IMR-90 (cell line): Measurements from ENCODE around the gene LRCH4. TPM values are rescaled to one million over a fixed set of nuclear protein-coding genes. Genes with fewer than 3 reads are reported as not detected.

Experiments used
- ATAC-seq: fragments of 200-7000 bp; cut with Tn5 transposase; 2 replicates; pipeline ENCODE4 v1.9.1; 2020; ENCODE audit warnings: low read depth, mild to moderate bottlenecking, moderate library complexity
- BruUV-seq: library from RNA; stranded (reverse); fragments of 400-500 nt; replicated peaks from 2 replicates; lab custom pipeline; 2021; lab: Mats Ljungman, UMichigan
- CTCF ChIA-PET: fragments of 300-600 bp; formaldehyde crosslinking; extraction: SDS; loops from one replicate; lab custom pipeline; 2021; ENCODE audit warnings: antibody characterized with exemption; lab: Yijun Ruan, JAX
- POLR2A ChIA-PET: fragments of 300-600 bp; sonication (Branson Sonifier 250); formaldehyde crosslinking; loops from one replicate; lab custom pipeline; 2022; ENCODE audit warnings: antibody characterized with exemption; ENCODE audit not compliant: unreplicated experiment; lab: Charles Lee
- DNase-seq: peaks from one replicate; pipeline ENCODE4 v3.0.0; 2013
- H2AFZ ChIP-seq: replicated peaks from 2 replicates; pipeline ENCODE3; 2013; ENCODE audit warnings: low read length, mild to moderate bottlenecking; ENCODE audit not compliant: poor library complexity
- H2AK5ac ChIP-seq: 2 replicates; pipeline ENCODE4 v1.6.1; 2013; ENCODE audit warnings: low read depth, low read length, inconsistent platforms
- H2AK9ac ChIP-seq: replicated peaks from 2 replicates; pipeline ENCODE3; 2013; ENCODE audit warnings: mild to moderate bottlenecking, low read depth, low read length, moderate library complexity; ENCODE audit not compliant: poor library complexity
- H2BK120ac ChIP-seq: 2 replicates; pipeline ENCODE4 v1.6.1; 2013; ENCODE audit warnings: low read depth, low read length, inconsistent platforms
- H2BK15ac ChIP-seq: 3 replicates; pipeline ENCODE4 v1.6.1; 2013; ENCODE audit warnings: low read depth, low read length, inconsistent platforms
- H2BK20ac ChIP-seq: 2 replicates; pipeline ENCODE4 v1.6.1; 2013; ENCODE audit warnings: low read depth, mild to moderate bottlenecking, inconsistent platforms, low read length, moderate library complexity
- H2BK5ac ChIP-seq: 2 replicates; pipeline ENCODE4 v1.6.1; 2013; ENCODE audit warnings: mild to moderate bottlenecking, low read depth, low read length, inconsistent platforms; ENCODE audit not compliant: poor library complexity, severe bottlenecking
- H3K14ac ChIP-seq: replicated peaks from 2 replicates; pipeline ENCODE4 v1.6.1; 2013; ENCODE audit warnings: low read depth, low read length, inconsistent platforms
- H3K18ac ChIP-seq: 2 replicates; pipeline ENCODE4 v1.6.1; 2013; ENCODE audit warnings: low read depth, low read length, control low read depth
- H3K23ac ChIP-seq: 2 replicates; pipeline ENCODE4 v1.6.1; 2013; ENCODE audit warnings: low read depth, low read length, inconsistent platforms
- H3K27ac ChIP-seq: 2 replicates; pipeline ENCODE4 v1.5.1; 2013; ENCODE audit warnings: mild to moderate bottlenecking, control low read depth, low read length; ENCODE audit not compliant: insufficient read depth
- H3K27me3 ChIP-seq: 2 replicates; pipeline ENCODE4 v1.6.1; 2013; ENCODE audit warnings: low read length; ENCODE audit not compliant: control insufficient read depth, insufficient read depth
- H3K36me3 ChIP-seq: 2 replicates; pipeline ENCODE4 v1.6.1; 2013; ENCODE audit warnings: low read length, mixed read lengths; ENCODE audit not compliant: control insufficient read depth, insufficient read depth
- H3K4ac ChIP-seq: 2 replicates; pipeline ENCODE4 v1.6.1; 2013; ENCODE audit warnings: low read depth, low read length, inconsistent platforms
- H3K4me1 ChIP-seq: 2 replicates; pipeline ENCODE4 v1.6.1; 2013; ENCODE audit warnings: low read length, mixed read lengths; ENCODE audit not compliant: control insufficient read depth, insufficient read depth
- H3K4me2 ChIP-seq: 2 replicates; pipeline ENCODE4 v1.6.1; 2013; ENCODE audit warnings: low read depth, mild to moderate bottlenecking, control low read depth, low read length, moderate library complexity
- H3K4me3 ChIP-seq: 2 replicates; pipeline ENCODE4 v1.5.1; 2013; ENCODE audit warnings: low read depth, mild to moderate bottlenecking, control low read depth, low read length, moderate library complexity; ENCODE audit not compliant: insufficient read depth
- H3K56ac ChIP-seq: 2 replicates; pipeline ENCODE4 v1.6.1; 2013; ENCODE audit warnings: low read length, inconsistent platforms; ENCODE audit not compliant: insufficient read depth; ENCODE audit errors: extremely low read depth
- H3K79me1 ChIP-seq, 2 experiments: 2 replicates each; pipeline ENCODE4 v1.6.1; 2013; ENCODE audit warnings: low read length in 2 of 2, inconsistent platforms in 1 of 2, low read depth in 1 of 2
- H3K9ac ChIP-seq: 2 replicates; pipeline ENCODE4 v1.6.1; 2013; ENCODE audit warnings: low read depth, low read length, control low read depth
- H3K9me1 ChIP-seq: 2 replicates; pipeline ENCODE4 v1.6.1; 2013; ENCODE audit warnings: low read length, inconsistent platforms; ENCODE audit not compliant: insufficient read depth
- H3K9me3 ChIP-seq: 2 replicates; pipeline ENCODE4 v1.6.1; 2013; ENCODE audit warnings: low read length; ENCODE audit not compliant: control insufficient read depth, insufficient read depth
- H4K20me1 ChIP-seq: 2 replicates; pipeline ENCODE4 v1.6.1; 2013; ENCODE audit warnings: low read length, inconsistent platforms; ENCODE audit not compliant: insufficient read depth
- H4K5ac ChIP-seq: 2 replicates; pipeline ENCODE4 v1.6.1; 2013; ENCODE audit warnings: mild to moderate bottlenecking, low read depth, low read length, control low read depth
- H4K8ac ChIP-seq, 2 experiments: 2 replicates each; pipeline ENCODE4 v1.6.1; 2013; ENCODE audit warnings: low read depth in 2 of 2, low read length in 2 of 2, control low read depth in 1 of 2, inconsistent platforms in 1 of 2
- H4K91ac ChIP-seq: 2 replicates; pipeline ENCODE4 v1.6.1; 2013; ENCODE audit warnings: low read depth, low read length, inconsistent platforms; ENCODE audit not compliant: insufficient read depth
- BHLHE40 ChIP-seq: fragments of 150-350 bp; IDR thresholded peaks from 2 replicates; pipeline ENCODE4 v1.6.1; 2016; ENCODE audit warnings: mild to moderate bottlenecking, low read depth, low read length
- CEBPB ChIP-seq: IDR thresholded peaks from 2 replicates; pipeline ENCODE4 v1.6.1; 2012; ENCODE audit warnings: low read depth, low read length, improper control_type of control experiment
- ELK1 ChIP-seq: fragments of 150-350 bp; IDR thresholded peaks from 2 replicates; pipeline ENCODE4 v1.6.1; 2016; ENCODE audit warnings: low read depth, mild to moderate bottlenecking, low read length, moderate library complexity, borderline replicate concordance
- MAFK ChIP-seq: IDR thresholded peaks from 2 replicates; pipeline ENCODE4 v1.6.1; 2012; ENCODE audit warnings: low read depth, low read length, improper control_type of control experiment
- MXI1 ChIP-seq: IDR thresholded peaks from 2 replicates; pipeline ENCODE4 v1.6.1; 2012; ENCODE audit warnings: low read depth, mild to moderate bottlenecking, low read length, moderate library complexity, borderline replicate concordance
- RFX5 ChIP-seq: IDR thresholded peaks from 2 replicates; pipeline ENCODE4 v1.8.0; 2012; ENCODE audit warnings: low read depth, mild to moderate bottlenecking, low read length, moderate library complexity
- WGBS, 2 experiments: methylation state at CpG; one replicate each; pipeline versions ENCODE4 v1.1.5 to v1.1.7; 2013; ENCODE audit warnings: missing lambda C conversion rate in 2 of 2; ENCODE audit not compliant: insufficient read length in 1 of 2; ENCODE audit errors: extremely low coverage in 2 of 2; 5-methylcytosine and 5-hydroxymethylcytosine counted together
- dilution Hi-C: fragments of 300-500 bp; cut with HindIII; formaldehyde crosslinking; loops from one replicate; pipeline ENCODE4 v1.14.3; 2018; ENCODE audit warnings: low sequenced_read_pairs; ENCODE audit not compliant: unreplicated experiment
- in situ Hi-C: fragments of 300-500 bp; cut with MboI; formaldehyde crosslinking; loops from 3 replicates; pipeline ENCODE4 v1.14.3; 2019; ENCODE audit warnings: low sequenced_read_pairs, inconsistent platforms, mixed read lengths
- intact Hi-C: fragments of 100-400 bp; cut with micrococcal nuclease; formaldehyde crosslinking; loops from 2 replicates; pipeline ENCODE4 v1.10.0; 2022
- polyA plus RNA-seq, 3 experiments: library from polyadenylated mRNA; depleted of rRNA; stranded (reverse); fragments of >200 nt; gene quantifications; 2 replicates each; pipeline ENCODE4 v1.2.3, GENCODE V29; 2012; ENCODE audit warnings: low replicate concordance in 1 of 3
- total RNA-seq: library from RNA; depleted of rRNA; stranded (reverse); fragments of >200 nt; gene quantifications from 2 replicates; pipeline ENCODE4 v1.2.3, GENCODE V29; 2012

Gene LRCH4
- total and polyA plus RNA-seq, 2 of the 4 experiments (the other 2 are of a cell fraction) = 5.0 to 41.3 TPM

- TF ChIP-seq MXI1 (no peak), BHLHE40 (no peak), RFX5 (no peak), ELK1 (no peak), CEBPB (no peak), MAFK (no peak)
- Histone ChIP-seq H2BK20ac (no peak overlapping the region), H3K9me1 (peaks cover 4% of the 10 kb centered on the region; the same call in 1 of the 2 replicates), H3K14ac (no peak overlapping the region), H3K9me3 (no peaks in the 10 kb centered on the region), H3K4me2 (no peak overlapping the region), H3K36me3 (peaks cover 19% of the 10 kb centered on the region), H2BK5ac (no peak overlapping the region), H3K9ac (no peak overlapping the region), H3K27me3 (peaks cover 3% of the 10 kb centered on the region; the same call in 1 of the 2 replicates), H3K18ac (no peak overlapping the region), H3K79me1 (0 out of 4 replicates have a peak, but pooled peaks cover 0 to 3% of the 10 kb centered on the region in 2 experiments), H2BK120ac (no peak overlapping the region), H2AFZ (peak overlapping the region; percentile 63), H2AK5ac (no peak overlapping the region), H3K4me1 (peaks cover 2% of the 10 kb centered on the region; the same call in 1 of the 2 replicates), H3K4me3 (no peak overlapping the region), H2BK15ac (no peak overlapping the region), H4K91ac (no peak overlapping the region), H3K4ac (no peak overlapping the region), H2AK9ac (no peak overlapping the region), H3K56ac (no peak overlapping the region), H4K20me1 (no peaks in the 10 kb centered on the region), H4K8ac (no peak overlapping the region), H3K23ac (no peak overlapping the region), H4K5ac (no peak overlapping the region), H3K27ac (no peak overlapping the region)
- ChIA-PET CTCF (no interaction called here), POLR2A (no interaction called here)
- intact Hi-C loops (no loop called here), dilution Hi-C loops (no loop called here), in situ Hi-C loops (no loop called here)
- DNase-seq (no peak), ATAC-seq (no peak)
- BruUV-seq = no TSS peak
- WGBS, 2 experiments = 74% methylated on average over 5 of the region's 26 CpGs; no CpG with 5 or more reads in 1 of the 2 experiments
Observed at GRCh38 chr7:100570954-100571828, 14.7 kb downstream of the LRCH4 start.
